ENCODE data around the gene PCGF5. TPM values are rescaled to one million over a fixed set of nuclear protein-coding genes. Genes with fewer than 3 reads are reported as not detected.

Gene PCGF5
- total RNA-seq, 2 donors from 2014 or later: 35.7 to 41.3 TPM

DNA sequence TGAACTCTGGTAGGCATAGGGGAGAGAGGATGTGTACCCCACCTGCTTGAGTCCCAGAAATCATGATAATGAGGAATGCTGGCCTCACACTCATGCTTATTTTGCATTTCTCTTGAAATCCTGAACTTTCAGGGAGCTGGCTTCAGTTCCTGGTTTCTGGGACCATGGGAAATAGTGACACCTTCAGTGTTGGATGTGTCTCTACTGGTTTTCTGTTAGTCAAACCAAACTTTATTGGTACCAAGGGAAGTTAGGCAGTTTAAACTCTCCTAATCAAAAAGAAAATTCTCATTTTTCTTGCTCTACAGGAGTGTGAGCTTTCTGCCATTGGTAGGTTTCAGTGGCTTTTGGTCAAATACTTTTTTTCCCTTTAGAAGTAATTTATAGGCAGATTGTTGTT is 11.8 kb upstream of the PCGF5 start:
- H3K27ac ChIP-seq: no peak overlapping the region
- H3K9me3 ChIP-seq: no peaks in the 10 kb centered on the region
- no peaks in the 10 kb centered on the region for H3K4me1 ChIP-seq (replicated peaks)
- DNase-seq (ENCODE audit: low spot score): no peak
- no peaks in the 10 kb centered on the region for H3K27me3 ChIP-seq (replicated peaks; ENCODE audit: insufficient read depth)
- no peak overlapping the region for H3K4me3 ChIP-seq
- TF ChIP-seq, protein P1, sequence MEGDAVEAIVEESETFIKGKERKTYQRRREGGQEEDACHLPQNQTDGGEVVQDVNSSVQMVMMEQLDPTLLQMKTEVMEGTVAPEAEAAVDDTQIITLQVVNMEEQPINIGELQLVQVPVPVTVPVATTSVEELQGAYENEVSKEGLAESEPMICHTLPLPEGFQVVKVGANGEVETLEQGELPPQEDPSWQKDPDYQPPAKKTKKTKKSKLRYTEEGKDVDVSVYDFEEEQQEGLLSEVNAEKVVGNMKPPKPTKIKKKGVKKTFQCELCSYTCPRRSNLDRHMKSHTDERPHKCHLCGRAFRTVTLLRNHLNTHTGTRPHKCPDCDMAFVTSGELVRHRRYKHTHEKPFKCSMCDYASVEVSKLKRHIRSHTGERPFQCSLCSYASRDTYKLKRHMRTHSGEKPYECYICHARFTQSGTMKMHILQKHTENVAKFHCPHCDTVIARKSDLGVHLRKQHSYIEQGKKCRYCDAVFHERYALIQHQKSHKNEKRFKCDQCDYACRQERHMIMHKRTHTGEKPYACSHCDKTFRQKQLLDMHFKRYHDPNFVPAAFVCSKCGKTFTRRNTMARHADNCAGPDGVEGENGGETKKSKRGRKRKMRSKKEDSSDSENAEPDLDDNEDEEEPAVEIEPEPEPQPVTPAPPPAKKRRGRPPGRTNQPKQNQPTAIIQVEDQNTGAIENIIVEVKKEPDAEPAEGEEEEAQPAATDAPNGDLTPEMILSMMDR (IDR thresholded peaks at IDR 0.05): no peak
- TF ChIP-seq POLR2AphosphoS5 (IDR thresholded peaks at IDR 0.05) (no peak), POLR2A (IDR thresholded peaks at IDR 0.05) (no peak)
- no peaks in the 10 kb centered on the region for H3K36me3 ChIP-seq
- intact Hi-C loops (cut with DNase I): no loop called here

DNA sequence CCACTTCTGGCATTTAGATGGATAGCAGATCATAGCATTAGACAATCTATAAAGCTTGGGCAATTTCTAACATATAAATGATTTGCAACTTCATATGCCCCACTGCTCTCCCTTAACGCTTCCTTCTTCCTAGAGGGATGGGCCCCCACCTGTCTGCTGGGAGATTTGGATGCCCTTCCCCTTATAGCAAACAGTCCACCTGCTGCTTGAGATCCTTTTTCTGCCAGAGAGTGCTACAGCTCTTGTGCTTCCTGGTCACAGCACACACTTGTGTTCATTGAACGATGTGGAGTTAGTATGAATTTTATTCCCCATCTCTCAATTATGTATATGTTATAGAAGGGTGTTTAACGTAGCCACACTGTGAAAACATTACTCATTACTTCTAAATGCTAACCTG is 10.4 kb upstream of the PCGF5 start:
- intact Hi-C loops (cut with DNase I): no loop called here

DNA sequence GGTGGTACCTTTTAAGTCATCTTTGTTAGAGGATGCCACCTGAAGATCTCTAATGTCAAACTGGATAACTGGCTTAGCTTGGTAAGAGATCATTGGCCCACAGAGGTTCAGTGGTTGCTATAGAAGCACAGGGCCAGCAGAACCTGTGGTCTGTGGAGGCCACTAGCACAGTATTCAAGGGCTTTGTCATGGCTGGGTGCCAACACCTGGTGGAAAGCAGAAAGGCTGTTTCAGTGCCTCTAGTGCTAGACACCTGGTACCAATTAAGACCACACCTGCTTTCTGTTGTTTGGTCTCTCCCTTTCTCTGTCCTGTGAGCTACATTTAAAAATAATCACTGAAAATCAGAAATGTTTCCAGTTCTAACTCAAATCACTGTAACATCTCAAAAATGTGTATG is 10.0 kb upstream of the PCGF5 start:
- Histone ChIP-seq H3K27ac (no peak overlapping the region), H3K4me3 (no peak overlapping the region), H3K4me1 (replicated peaks) (no peaks in the 10 kb centered on the region), H3K27me3 (replicated peaks; ENCODE audit: insufficient read depth) (no peaks in the 10 kb centered on the region), H3K36me3 (no peaks in the 10 kb centered on the region), H3K9me3 (no peaks in the 10 kb centered on the region)
- intact Hi-C loops (cut with DNase I): no loop called here
- TF ChIP-seq POLR2A (IDR thresholded peaks at IDR 0.05): no peak
- TF ChIP-seq POLR2AphosphoS5 (IDR thresholded peaks at IDR 0.05): no peak
- TF ChIP-seq, protein P1 (IDR thresholded peaks at IDR 0.05): no peak
- DNase-seq (ENCODE audit: low spot score): no peak

More for the DNA sequence above, 10.4 kb upstream of the PCGF5 start:
- Histone ChIP-seq H3K4me3 (no peak overlapping the region), H3K9me3 (no peaks in the 10 kb centered on the region), H3K27me3 (replicated peaks; ENCODE audit: insufficient read depth) (no peaks in the 10 kb centered on the region), H3K27ac (no peak overlapping the region), H3K36me3 (no peaks in the 10 kb centered on the region), H3K4me1 (replicated peaks) (no peaks in the 10 kb centered on the region)
- no peak for DNase-seq (ENCODE audit: low spot score)
- 81% methylated on average over 3 of the region's 3 CpGs for WGBS
- no peak for TF ChIP-seq POLR2A (IDR thresholded peaks at IDR 0.05)
- TF ChIP-seq POLR2AphosphoS5 (IDR thresholded peaks at IDR 0.05): no peak
- TF ChIP-seq, protein P1 (IDR thresholded peaks at IDR 0.05): no peak

DNA sequence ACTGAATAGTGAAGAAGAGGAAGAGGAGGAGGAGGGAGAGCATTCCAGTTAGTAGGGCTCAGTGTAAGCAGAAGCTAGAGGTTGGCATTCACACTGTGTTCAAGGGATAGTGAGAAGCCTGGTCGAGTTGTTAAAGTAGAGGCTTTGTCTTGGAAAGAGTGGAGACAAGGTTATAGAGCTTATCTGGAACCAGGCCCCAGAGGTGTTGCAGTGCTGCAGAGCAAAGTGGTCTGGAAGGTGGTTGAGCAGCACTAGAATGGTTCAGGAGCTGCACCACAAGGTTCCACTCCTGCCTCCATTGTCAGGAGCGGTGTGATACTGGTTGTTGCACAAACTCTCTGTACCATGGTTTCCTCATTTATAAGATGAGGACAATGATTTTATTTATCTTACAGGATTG is 8.8 kb upstream of the PCGF5 start:
- Histone ChIP-seq H3K27me3 (replicated peaks; ENCODE audit: insufficient read depth) (no peaks in the 10 kb centered on the region), H3K4me1 (replicated peaks) (no peaks in the 10 kb centered on the region), H3K4me3 (no peak overlapping the region), H3K9me3 (no peaks in the 10 kb centered on the region), H3K27ac (no peak overlapping the region), H3K36me3 (no peaks in the 10 kb centered on the region)
- TF ChIP-seq POLR2AphosphoS5 (IDR thresholded peaks at IDR 0.05) (no peak), POLR2A (IDR thresholded peaks at IDR 0.05) (no peak)
- TF ChIP-seq, protein P1 (IDR thresholded peaks at IDR 0.05): no peak
- 73% methylated on average over 2 of the region's 2 CpGs for WGBS
- intact Hi-C loops (cut with DNase I): no loop called here
- no peak for DNase-seq (ENCODE audit: low spot score)

DNA sequence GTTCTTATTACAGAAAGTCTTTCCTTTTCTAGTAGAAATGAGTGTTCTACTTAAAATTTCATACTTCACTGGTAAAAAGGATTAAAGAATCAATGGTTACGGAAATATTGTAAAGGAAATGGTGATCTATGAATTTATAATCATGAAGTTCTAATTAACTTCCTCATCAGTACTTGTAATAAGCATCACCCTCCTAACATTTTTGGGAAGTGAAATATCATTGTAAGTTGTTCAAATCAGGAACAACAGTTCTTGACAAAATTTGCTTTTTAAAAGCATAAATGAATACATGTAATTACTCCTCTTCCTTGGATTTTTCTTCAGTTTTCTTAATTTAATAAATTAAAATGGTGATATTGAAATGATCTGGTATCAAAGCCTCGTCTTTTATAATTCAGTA is 5.6 kb upstream of the PCGF5 start:
- Histone ChIP-seq H3K9me3 (no peaks in the 10 kb centered on the region), H3K4me3 (no peak overlapping the region), H3K27ac (no peak overlapping the region), H3K27me3 (replicated peaks; ENCODE audit: insufficient read depth) (no peaks in the 10 kb centered on the region), H3K4me1 (replicated peaks) (no peaks in the 10 kb centered on the region), H3K36me3 (no peaks in the 10 kb centered on the region)
- TF ChIP-seq POLR2AphosphoS5 (IDR thresholded peaks at IDR 0.05) (no peak), POLR2A (IDR thresholded peaks at IDR 0.05) (no peak)
- TF ChIP-seq, protein P1 (IDR thresholded peaks at IDR 0.05): no peak
- whole genome bisulfite sequencing: 93% methylated on average over 2 of the region's 2 CpGs
- DNase-seq (ENCODE audit: low spot score): no peak
- intact Hi-C loops (cut with DNase I): no loop called here
